Ascending aorta (tissue), 2 donors: ENCODE results near the gene C16orf46. TPM values are rescaled to one million over a fixed set of nuclear protein-coding genes. Genes with fewer than 3 reads are reported as not detected.

Experiments used
- DNase-seq, 2 donors: peaks; one replicate each; pipeline ENCODE4 v3.0.0-alpha.2; 2019; ENCODE audit warnings: low spot score in 2 of 2
- H3K27ac ChIP-seq, 2 donors: fragments of 200-600 bp; sonication (generic); one replicate each; pipeline ENCODE4 v1.5.1; 2016 to 2017; ENCODE audit warnings: mild to moderate bottlenecking in 1 of 2
- H3K27me3 ChIP-seq: fragments of 200-600 bp; sonication (generic); one replicate; pipeline ENCODE4 v1.5.1; 2017
- H3K36me3 ChIP-seq, 2 donors: fragments of 200-600 bp; sonication (generic); one replicate each; pipeline ENCODE4 v1.5.1; 2016
- H3K4me1 ChIP-seq, 2 donors: fragments of 200-600 bp; sonication (generic); one replicate each; pipeline ENCODE4 v1.5.1; 2016 to 2017; ENCODE audit warnings: mild to moderate bottlenecking in 1 of 2
- H3K4me3 ChIP-seq, 2 donors: fragments of 200-600 bp; sonication (generic); one replicate each; pipeline ENCODE4 v1.5.1; 2016 to 2017; ENCODE audit warnings: mild to moderate bottlenecking in 1 of 2
- H3K9me3 ChIP-seq, 2 donors: fragments of 200-600 bp; sonication (generic); one replicate each; pipeline ENCODE4 v1.5.1; 2016
- intact Hi-C: fragments of 100-400 bp; cut with DNase I; formaldehyde crosslinking; loops from one replicate; pipeline ENCODE4 v1.15.1; 2023
- total RNA-seq: library from RNA; depleted of rRNA; stranded (reverse); fragments of >200 nt; gene quantifications from one replicate; pipeline ENCODE4 v1.1.0, GENCODE V29; 2016
- TF ChIP-seq, protein P1 (sequence below), 3 experiments: fragments of 200-600 bp in 2 of 3; fragments of 450-650 bp in 1 of 3; sonication (generic) in 2 of 3; IDR thresholded peaks; one replicate each; pipeline ENCODE4 v1.5.1; 2016 to 2019; ENCODE audit warnings: antibody characterized with exemption in 3 of 3, mild to moderate bottlenecking in 1 of 3, moderate library complexity in 1 of 3

The C16orf46 gene
- total RNA-seq, 1 donor from 2014 or later: not detected

DNA sequence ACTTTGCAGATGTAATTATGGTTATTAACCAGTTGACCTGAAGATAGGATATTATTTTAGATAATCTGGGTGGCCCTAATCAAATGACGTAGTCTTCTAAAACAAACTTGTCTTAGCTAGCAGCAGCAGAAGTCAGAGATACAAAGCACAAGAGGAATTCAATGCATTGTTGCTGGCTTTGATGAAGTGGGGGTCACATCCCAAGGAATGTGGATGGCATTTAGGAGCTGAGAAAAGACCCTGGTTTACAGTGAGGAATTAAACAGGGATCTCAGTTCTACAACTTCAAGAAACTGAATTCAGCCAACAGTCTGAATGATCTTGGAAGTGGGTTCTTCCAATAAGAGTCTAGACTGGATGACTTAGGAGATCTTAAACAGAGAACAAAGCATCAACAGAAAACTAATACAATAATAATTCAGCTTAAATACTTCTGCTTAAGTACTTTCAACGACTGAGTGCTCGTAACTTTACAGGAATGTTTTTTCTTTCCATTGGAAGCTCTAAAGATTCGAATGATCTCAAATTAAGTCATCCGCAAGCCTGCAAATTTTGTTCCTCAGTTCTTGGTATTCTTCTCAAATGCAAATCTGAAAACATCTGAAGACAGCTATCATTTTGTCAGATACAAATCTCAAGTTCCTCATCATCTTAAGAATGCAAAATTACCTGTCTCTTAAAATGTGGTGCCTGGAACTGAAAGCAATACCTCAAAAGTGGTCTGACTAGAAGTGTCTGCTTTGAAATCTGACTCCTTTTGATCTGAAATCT is 3.3 kb downstream of the C16orf46 start:
- H3K9me3 ChIP-seq: no peaks in the 10 kb centered on the region
- TF ChIP-seq, protein P1, sequence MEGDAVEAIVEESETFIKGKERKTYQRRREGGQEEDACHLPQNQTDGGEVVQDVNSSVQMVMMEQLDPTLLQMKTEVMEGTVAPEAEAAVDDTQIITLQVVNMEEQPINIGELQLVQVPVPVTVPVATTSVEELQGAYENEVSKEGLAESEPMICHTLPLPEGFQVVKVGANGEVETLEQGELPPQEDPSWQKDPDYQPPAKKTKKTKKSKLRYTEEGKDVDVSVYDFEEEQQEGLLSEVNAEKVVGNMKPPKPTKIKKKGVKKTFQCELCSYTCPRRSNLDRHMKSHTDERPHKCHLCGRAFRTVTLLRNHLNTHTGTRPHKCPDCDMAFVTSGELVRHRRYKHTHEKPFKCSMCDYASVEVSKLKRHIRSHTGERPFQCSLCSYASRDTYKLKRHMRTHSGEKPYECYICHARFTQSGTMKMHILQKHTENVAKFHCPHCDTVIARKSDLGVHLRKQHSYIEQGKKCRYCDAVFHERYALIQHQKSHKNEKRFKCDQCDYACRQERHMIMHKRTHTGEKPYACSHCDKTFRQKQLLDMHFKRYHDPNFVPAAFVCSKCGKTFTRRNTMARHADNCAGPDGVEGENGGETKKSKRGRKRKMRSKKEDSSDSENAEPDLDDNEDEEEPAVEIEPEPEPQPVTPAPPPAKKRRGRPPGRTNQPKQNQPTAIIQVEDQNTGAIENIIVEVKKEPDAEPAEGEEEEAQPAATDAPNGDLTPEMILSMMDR (IDR thresholded peaks at IDR 0.05): no peak
- H3K4me1 ChIP-seq: peaks cover 0 to 4% of the 10 kb centered on the region in 2 donors
- no peaks in the 10 kb centered on the region for H3K36me3 ChIP-seq
- no peak for DNase-seq
- intact Hi-C loops: no loop called here
- no peak overlapping the region for H3K27ac ChIP-seq
- no peak overlapping the region for H3K4me3 ChIP-seq
- H3K27me3 ChIP-seq: no peaks in the 10 kb centered on the region

DNA sequence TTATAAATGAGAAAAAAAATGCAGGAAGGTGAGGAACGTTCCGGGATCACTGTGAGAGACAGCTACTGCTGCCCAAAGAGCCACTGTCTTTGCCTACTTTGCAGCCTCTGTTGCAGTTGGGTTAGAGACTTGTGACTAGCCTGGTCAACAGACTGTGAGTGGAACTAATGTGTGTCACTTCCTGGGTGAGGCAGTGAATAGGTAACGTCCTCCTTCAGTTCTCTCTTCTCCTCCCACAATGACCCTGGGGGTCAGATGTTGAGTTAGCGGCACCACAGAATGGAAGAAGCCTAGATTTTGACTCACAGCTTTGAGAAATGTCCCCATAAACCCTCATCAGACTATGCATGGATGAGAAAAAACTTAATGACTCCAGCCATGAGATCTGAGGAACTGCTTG is 5.2 kb downstream of the C16orf46 start:
- Histone ChIP-seq H3K36me3 (no peaks in the 10 kb centered on the region), H3K27me3 (no peaks in the 10 kb centered on the region), H3K4me1 (no peaks in the 10 kb centered on the region), H3K27ac (no peak overlapping the region), H3K9me3 (no peaks in the 10 kb centered on the region), H3K4me3 (no peak overlapping the region)
- intact Hi-C loops: no loop called here
- TF ChIP-seq, protein P1 (IDR thresholded peaks at IDR 0.05): no peak
- no peak for DNase-seq

DNA sequence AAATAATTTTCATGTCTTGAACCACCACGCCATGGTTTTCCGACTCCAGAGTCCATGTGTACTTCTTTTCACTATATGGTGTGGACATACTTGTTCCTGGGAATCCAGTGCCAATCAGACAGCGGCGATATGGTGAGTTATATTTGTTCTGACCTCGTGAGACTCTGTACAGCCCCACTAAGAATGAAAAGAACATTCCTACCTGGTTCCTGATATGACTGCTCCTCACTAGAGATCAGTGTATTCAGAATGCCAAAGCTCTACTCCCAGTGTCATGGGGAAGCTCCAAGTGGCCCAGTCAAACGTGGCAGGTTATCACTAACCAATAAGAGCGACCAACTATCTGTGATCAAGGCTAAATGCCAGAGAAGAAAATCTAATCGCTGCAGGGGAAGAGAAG is 6.1 kb downstream of the C16orf46 start:
- TF ChIP-seq, protein P1 (IDR thresholded peaks at IDR 0.05): no peak
- H3K27me3 ChIP-seq: no peaks in the 10 kb centered on the region
- no peak overlapping the region for H3K4me3 ChIP-seq
- no peak for DNase-seq
- intact Hi-C loops: no loop called here
- no peaks in the 10 kb centered on the region for H3K9me3 ChIP-seq
- no peaks in the 10 kb centered on the region for H3K36me3 ChIP-seq
- H3K27ac ChIP-seq: no peak overlapping the region
- H3K4me1 ChIP-seq: no peaks in the 10 kb centered on the region

DNA sequence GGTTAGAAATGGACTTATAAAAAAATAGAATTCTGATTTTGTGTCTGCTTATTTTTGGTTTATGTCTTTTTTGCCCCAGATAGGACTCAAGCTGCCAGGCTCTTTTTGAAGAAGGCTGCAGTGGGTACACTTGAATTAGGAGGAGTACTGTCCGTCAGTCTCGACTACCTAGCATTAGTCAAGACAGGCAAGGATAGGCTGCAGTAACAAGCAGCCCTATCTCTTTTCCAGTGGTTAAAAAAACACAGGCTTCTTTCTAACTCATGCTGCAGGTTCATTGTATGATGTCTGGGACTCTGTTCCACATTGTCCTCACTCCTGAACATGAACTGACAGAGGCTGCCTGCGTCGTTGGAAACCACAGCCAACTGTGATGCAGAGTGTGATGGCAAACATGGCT is 8.0 kb downstream of the C16orf46 start:
- intact Hi-C loops: no loop called here
- Histone ChIP-seq H3K27me3 (no peaks in the 10 kb centered on the region), H3K4me3 (no peak overlapping the region), H3K9me3 (no peaks in the 10 kb centered on the region), H3K4me1 (no peaks in the 10 kb centered on the region), H3K27ac (no peak overlapping the region), H3K36me3 (no peaks in the 10 kb centered on the region)
- DNase-seq: no peak
- TF ChIP-seq, protein P1 (IDR thresholded peaks at IDR 0.05): no peak

DNA sequence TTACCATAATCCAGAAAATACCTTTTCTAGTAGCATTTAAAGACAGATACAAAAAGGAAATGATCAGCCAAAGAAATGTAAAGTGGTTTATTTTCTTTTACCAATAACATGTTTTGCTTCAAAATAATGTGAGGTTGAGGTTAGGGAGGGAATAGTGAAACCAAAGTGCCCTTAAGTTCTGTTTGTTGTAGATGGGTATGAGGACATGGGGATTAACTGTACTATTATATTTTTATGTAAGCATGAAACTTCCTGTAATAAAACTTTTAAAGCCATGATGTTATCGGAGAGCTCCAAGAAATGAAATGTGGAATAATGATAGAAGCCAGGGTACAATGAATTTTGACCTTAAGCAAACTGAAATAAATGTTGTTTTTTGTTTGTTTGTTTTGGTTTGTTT is 9.9 kb downstream of the C16orf46 start:
- Histone ChIP-seq H3K4me3 (no peak overlapping the region), H3K27me3 (no peaks in the 10 kb centered on the region), H3K27ac (no peak overlapping the region), H3K4me1 (no peaks in the 10 kb centered on the region), H3K9me3 (no peaks in the 10 kb centered on the region), H3K36me3 (no peaks in the 10 kb centered on the region)
- intact Hi-C loops: no loop called here
- TF ChIP-seq, protein P1 (IDR thresholded peaks at IDR 0.05): no peak
- no peak for DNase-seq
